ENCODE results near the gene MEP1A. TPM values are rescaled to one million over a fixed set of nuclear protein-coding genes. Genes with fewer than 3 reads are reported as not detected.
"Not testable (repeated sequence)": the region's sequence is repeated elsewhere in the genome, so short reads cannot be mapped to it uniquely, and the experiment has no call there.

MEP1A gene
- total and polyA plus RNA-seq, 4 donors, result 0.06 to 0.11 (median 0.08) TPM

DNA sequence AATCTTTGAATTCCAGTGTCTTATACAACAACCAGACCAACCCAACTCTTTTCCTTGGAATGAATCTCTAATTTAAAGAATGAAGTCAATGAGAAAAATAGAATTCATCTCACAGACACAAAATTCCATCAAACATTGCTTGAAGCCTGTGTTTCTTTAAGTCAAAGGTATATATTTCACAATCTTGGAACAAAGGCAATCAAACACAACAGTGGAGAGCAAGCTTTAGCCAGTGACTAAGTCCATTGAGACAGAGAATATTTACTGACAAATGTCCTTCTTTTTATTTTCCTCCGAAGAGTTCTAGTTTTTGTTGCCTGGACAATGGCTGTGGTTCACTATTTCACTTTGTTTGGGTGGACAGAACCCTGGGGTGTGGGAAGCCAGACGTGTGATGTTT is 35.8 kb downstream of the MEP1A start:
- H3K4me1 ChIP-seq (ENCODE audit: control insufficient read depth in 5 of 5, insufficient read depth in 5 of 5, low read length in 5 of 5), result no peaks in the 10 kb centered on the region
- no peak overlapping the region for H3K9ac ChIP-seq (ENCODE audit: insufficient read depth in 1 of 2, low read length in 2 of 2)
- H3K9me3 ChIP-seq (ENCODE audit: control insufficient read depth in 4 of 4, insufficient read depth in 3 of 4, low read length in 3 of 4), result no peaks in the 10 kb centered on the region
- DNase-seq, result no peak
- no peaks in the 10 kb centered on the region for H3K27me3 ChIP-seq (ENCODE audit: control insufficient read depth in 3 of 3, insufficient read depth in 3 of 3, low read length in 2 of 3)
- H3K27ac ChIP-seq (ENCODE audit: low read depth in 1 of 2, low read length in 1 of 2), result no peak overlapping the region
- 72 to 82% methylated on average over 2 of the region's 2 CpGs for WGBS, 2 donors
- no peaks in the 10 kb centered on the region for H3K36me3 ChIP-seq (ENCODE audit: control insufficient read depth in 4 of 4, insufficient read depth in 4 of 4, low read length in 4 of 4)
- ATAC-seq (ENCODE audit: insufficient read depth, low FRiP score), result no peak
- TF ChIP-seq, protein P1, sequence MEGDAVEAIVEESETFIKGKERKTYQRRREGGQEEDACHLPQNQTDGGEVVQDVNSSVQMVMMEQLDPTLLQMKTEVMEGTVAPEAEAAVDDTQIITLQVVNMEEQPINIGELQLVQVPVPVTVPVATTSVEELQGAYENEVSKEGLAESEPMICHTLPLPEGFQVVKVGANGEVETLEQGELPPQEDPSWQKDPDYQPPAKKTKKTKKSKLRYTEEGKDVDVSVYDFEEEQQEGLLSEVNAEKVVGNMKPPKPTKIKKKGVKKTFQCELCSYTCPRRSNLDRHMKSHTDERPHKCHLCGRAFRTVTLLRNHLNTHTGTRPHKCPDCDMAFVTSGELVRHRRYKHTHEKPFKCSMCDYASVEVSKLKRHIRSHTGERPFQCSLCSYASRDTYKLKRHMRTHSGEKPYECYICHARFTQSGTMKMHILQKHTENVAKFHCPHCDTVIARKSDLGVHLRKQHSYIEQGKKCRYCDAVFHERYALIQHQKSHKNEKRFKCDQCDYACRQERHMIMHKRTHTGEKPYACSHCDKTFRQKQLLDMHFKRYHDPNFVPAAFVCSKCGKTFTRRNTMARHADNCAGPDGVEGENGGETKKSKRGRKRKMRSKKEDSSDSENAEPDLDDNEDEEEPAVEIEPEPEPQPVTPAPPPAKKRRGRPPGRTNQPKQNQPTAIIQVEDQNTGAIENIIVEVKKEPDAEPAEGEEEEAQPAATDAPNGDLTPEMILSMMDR (IDR thresholded peaks at IDR 0.05; ENCODE audit: control extremely low read depth, extremely low read depth), result no peak
- H3K4me3 ChIP-seq, result no peak overlapping the region

- TF ChIP-seq, protein P1 (IDR thresholded peaks at IDR 0.05; ENCODE audit: control extremely low read depth, extremely low read depth), result no peak
- 88 to 91% methylated on average over 3 of the region's 3 CpGs for WGBS, 2 donors
- Histone ChIP-seq H3K27me3 (ENCODE audit: control insufficient read depth in 3 of 3, insufficient read depth in 3 of 3, low read length in 2 of 3) (no peaks in the 10 kb centered on the region), H3K4me1 (ENCODE audit: control insufficient read depth in 5 of 5, insufficient read depth in 5 of 5, low read length in 5 of 5) (no peaks in the 10 kb centered on the region), H3K27ac (ENCODE audit: low read depth in 1 of 2, low read length in 1 of 2) (no peak overlapping the region), H3K4me3 (no peak overlapping the region), H3K9me3 (ENCODE audit: control insufficient read depth in 4 of 4, insufficient read depth in 3 of 4, low read length in 3 of 4) (no peaks in the 10 kb centered on the region), H3K36me3 (ENCODE audit: control insufficient read depth in 4 of 4, insufficient read depth in 4 of 4, low read length in 4 of 4) (no peaks in the 10 kb centered on the region), H3K9ac (ENCODE audit: insufficient read depth in 1 of 2, low read length in 2 of 2) (no peak overlapping the region)
- DNase-seq (no peak), ATAC-seq (ENCODE audit: insufficient read depth, low FRiP score) (no peak)
These were observed 39.6 kb downstream of the MEP1A start for GRCh38 chr6:46832816-46833215.

DNA sequence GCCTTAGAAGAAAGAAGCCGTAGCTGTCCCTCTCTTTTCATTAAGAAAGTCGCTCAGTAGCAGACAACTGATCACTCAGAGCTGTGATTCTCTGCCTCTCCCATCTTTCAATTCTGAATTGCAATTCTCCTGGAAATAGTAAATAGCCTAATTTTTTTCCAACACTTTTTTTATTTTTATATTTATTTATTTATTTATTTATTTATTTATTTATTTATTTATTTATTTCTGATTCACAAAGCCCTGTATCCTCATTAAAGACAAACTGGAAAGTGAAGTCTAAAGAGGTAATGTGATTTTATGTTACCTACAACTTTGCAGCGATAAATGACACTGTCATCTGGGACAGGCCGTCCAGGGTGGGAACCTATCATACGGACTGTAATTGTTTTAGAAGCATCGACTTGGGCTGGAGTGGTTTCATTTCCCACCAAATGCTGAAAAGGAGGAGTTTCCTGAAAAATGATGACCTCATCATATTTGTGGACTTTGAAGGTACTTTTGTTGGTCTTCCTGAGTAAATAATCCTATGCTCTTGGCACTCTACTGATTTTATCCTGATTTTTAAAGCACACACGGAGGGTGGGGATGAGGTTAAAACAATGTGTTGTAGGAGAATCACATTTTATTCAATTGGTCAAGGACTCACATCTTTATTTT is 41.2 kb downstream of the MEP1A start:
- H3K9me3 ChIP-seq (ENCODE audit: control insufficient read depth in 4 of 4, insufficient read depth in 3 of 4, low read length in 3 of 4); ATAC-seq (ENCODE audit: insufficient read depth, low FRiP score); H3K9ac ChIP-seq (ENCODE audit: insufficient read depth in 1 of 2, low read length in 2 of 2); H3K36me3 ChIP-seq (ENCODE audit: control insufficient read depth in 4 of 4, insufficient read depth in 4 of 4, low read length in 4 of 4); DNase-seq; H3K27me3 ChIP-seq (ENCODE audit: control insufficient read depth in 3 of 3, insufficient read depth in 3 of 3, low read length in 2 of 3); H3K4me1 ChIP-seq (ENCODE audit: control insufficient read depth in 5 of 5, insufficient read depth in 5 of 5, low read length in 5 of 5); H3K27ac ChIP-seq (ENCODE audit: low read depth in 1 of 2, low read length in 1 of 2); H3K4me3 ChIP-seq: not testable (repeated sequence)
- WGBS, 2 donors, result 57 to 73% methylated on average over 7 of the region's 7 CpGs

DNA sequence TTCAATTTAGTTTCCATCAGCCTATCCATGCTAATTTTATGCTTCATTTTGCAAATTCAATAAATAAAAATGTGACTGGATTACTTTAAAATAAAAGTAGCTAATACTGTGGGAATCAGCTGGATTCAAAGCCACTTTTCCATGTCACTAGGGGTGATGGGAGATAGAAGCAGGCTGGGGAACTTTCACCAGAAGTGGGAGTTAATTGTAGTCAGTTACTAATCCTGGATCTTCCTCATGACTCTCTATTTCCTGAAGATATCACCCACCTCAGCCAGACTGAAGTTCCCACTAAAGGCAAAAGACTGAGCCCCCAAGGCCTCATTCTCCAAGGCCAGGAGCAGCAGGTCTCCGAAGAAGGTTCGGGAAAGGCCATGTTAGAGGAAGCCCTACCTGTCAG is 41.8 kb downstream of the MEP1A start:
- H3K27ac ChIP-seq (ENCODE audit: low read depth in 1 of 2, low read length in 1 of 2); H3K4me1 ChIP-seq (ENCODE audit: control insufficient read depth in 5 of 5, insufficient read depth in 5 of 5, low read length in 5 of 5); H3K9ac ChIP-seq (ENCODE audit: insufficient read depth in 1 of 2, low read length in 2 of 2); H3K4me3 ChIP-seq; DNase-seq; H3K9me3 ChIP-seq (ENCODE audit: control insufficient read depth in 4 of 4, insufficient read depth in 3 of 4, low read length in 3 of 4); H3K36me3 ChIP-seq (ENCODE audit: control insufficient read depth in 4 of 4, insufficient read depth in 4 of 4, low read length in 4 of 4); H3K27me3 ChIP-seq (ENCODE audit: control insufficient read depth in 3 of 3, insufficient read depth in 3 of 3, low read length in 2 of 3); ATAC-seq (ENCODE audit: insufficient read depth, low FRiP score): not testable (repeated sequence)
- WGBS, 2 donors, result 97% methylated on average over 2 of the region's 2 CpGs
